Duodenal mucosa (tissue), 2 donors: ENCODE results near the gene NQO1.
A peak's percentile ranks its signal among the peaks of the same experiment; 100 is the strongest.
"Not testable (repeated sequence)": the region's sequence is repeated elsewhere in the genome, so short reads cannot be mapped to it uniquely, and the experiment has no call there.

Experiments used
- H3K27ac ChIP-seq: one replicate; pipeline ENCODE4 v1.7.0; 2013; ENCODE audit warnings: low read depth, low read length
- H3K27me3 ChIP-seq, 2 donors: one replicate each; pipeline ENCODE4 v1.7.0; 2013; ENCODE audit warnings: low read length in 2 of 2, control low read depth in 1 of 2; ENCODE audit not compliant: insufficient read depth in 2 of 2, control insufficient read depth in 1 of 2
- H3K36me3 ChIP-seq, 2 donors: one replicate each; pipeline ENCODE4 v1.7.0; 2013; ENCODE audit warnings: low read length in 2 of 2, control low read depth in 1 of 2; ENCODE audit not compliant: insufficient read depth in 2 of 2, control insufficient read depth in 1 of 2
- H3K4me1 ChIP-seq, 2 donors: one replicate each; pipeline ENCODE4 v1.7.0; 2013; ENCODE audit warnings: low read length in 2 of 2, control low read depth in 1 of 2; ENCODE audit not compliant: insufficient read depth in 2 of 2, control insufficient read depth in 1 of 2
- H3K4me3 ChIP-seq, 2 donors: one replicate each; pipeline ENCODE4 v1.7.0; 2013; ENCODE audit warnings: low read length in 2 of 2, low read depth in 1 of 2
- H3K9ac ChIP-seq, 2 donors: one replicate each; pipeline ENCODE4 v1.7.0; 2013; ENCODE audit warnings: low read length in 2 of 2, low read depth in 1 of 2
- H3K9me3 ChIP-seq, 2 donors: one replicate each; pipeline ENCODE4 v1.7.0; 2013; ENCODE audit warnings: low read length in 2 of 2, control low read depth in 1 of 2; ENCODE audit not compliant: control insufficient read depth in 1 of 2

The NQO1 gene

DNA sequence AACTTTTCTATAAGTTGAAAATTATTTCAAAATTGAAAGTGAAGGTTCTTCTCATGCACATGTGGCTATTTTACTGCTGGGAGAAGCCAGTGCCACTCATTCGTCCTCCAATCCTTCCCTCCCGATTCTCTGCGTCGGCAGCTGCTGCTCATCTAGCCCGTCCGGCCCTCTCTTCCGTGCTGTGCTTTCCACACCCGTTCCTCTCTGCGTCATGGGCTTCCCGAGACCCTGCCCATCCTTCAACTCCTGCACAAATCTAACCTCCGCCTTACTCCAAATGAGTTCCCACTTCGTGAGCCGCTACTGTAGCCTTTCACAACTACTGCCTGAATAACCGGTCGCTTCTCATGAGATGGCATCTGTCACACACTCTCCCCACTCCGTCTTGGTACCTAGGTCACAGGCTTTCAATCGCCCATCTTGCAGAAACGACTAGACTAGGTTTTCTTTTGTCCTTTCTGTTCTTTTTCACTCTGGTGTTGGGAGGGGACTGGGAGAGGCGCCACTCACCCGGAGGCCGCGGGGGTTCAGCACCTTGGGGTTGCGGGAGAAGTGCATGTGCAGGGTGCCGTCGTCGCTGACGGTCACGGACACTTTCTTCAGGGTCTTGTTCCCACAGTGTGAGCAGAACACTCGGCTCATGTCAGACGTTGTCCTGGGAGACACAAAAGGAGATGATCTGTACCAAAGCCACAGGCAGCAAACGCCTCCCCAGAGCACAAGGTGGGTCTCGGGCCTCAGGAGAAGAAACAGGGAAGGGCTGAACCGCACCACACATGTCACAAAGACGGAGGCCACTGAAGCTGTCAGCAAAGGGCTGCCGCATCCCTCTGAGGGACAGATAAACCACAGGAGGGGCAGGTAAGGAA lies 18.2 kb upstream of the NQO1 start:
- H3K4me3 ChIP-seq = no peak overlapping the region
- no peak overlapping the region for H3K9ac ChIP-seq
- H3K36me3 ChIP-seq = peaks cover 42 to 80% of the 10 kb centered on the region in 2 donors
- H3K4me1 ChIP-seq = peaks cover 12 to 13% of the 10 kb centered on the region in 2 donors
- H3K27ac ChIP-seq = no peak overlapping the region
- H3K9me3 ChIP-seq = no peaks in the 10 kb centered on the region
- H3K27me3 ChIP-seq = no peaks in the 10 kb centered on the region

DNA sequence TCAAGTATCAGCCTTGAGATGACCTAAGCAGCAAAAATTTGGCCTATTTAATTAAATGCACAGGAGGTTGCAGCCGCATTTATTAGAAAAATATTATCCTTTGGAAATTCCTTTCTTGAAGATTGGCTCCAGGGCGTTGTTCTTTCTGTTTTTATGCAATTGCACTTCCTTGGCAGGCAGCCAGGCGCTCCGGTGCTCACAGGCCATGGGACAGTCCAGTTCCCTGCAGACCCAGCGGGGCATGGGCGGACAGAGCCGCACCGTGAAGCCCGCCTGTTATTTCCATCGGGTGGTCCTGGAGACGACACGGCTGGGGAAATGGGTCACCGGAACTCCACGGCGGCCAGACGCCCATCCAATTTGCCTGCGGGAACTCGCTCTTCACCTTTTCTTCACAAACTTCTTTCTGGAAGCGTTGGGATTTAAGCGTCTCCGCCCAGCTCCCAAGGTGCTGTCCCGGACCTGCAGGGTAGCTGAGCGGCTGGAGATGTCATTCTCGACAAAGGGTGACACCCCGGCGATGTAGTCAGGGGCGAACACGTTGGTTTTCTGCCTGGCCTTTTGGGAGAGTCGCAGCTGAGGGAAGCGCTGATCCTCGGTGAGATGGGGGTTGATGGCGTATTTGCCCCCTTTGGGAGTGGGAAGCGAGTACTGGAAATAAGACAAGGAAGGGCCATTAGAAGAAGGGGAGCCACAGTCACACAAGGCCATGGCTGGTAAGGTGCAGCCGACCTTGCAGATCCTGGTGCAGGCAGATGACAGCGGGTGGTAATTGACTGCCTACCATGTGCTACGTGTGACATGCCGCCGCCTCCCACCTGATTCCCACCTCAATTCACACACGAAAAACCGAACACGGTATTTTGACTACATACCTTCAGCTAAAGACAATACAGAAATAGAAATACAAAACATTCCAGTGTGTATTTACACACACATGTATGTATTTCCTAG lies 15.9 kb upstream of the NQO1 start:
- peak overlapping the region in 1 of 2 donors; percentile 3 for H3K4me3 ChIP-seq

DNA sequence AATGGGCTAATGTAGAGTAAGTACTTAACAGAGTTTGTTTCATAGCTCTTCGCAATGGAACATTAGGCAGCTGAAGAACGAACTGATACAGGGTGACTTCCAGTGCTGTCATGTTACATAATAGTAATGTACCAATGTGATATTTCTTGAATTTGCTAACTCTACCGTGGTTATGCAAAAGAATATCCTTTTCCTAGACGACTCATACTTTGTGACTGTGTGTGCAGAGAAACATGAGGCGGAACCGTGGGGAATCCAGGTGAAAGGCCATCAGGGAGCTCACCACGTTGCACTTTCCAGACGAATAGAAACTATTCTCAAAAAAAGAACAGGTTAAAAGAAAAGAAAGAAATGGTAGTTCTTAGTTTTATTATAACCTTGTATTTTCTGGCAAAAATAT lies 15.2 kb upstream of the NQO1 start:
- Histone ChIP-seq H3K36me3 (peaks cover 30 to 60% of the 10 kb centered on the region in 2 donors), H3K27ac (no peak overlapping the region), H3K4me1 (peaks cover 12 to 13% of the 10 kb centered on the region in 2 donors), H3K9me3 (no peaks in the 10 kb centered on the region), H3K27me3 (no peaks in the 10 kb centered on the region), H3K4me3 (peak overlapping the region in 1 of 2 donors; percentile 3), H3K9ac (no peak overlapping the region)

More for the DNA sequence above, 15.9 kb upstream of the NQO1 start:
- Histone ChIP-seq H3K4me1 (peaks cover 12 to 13% of the 10 kb centered on the region in 2 donors), H3K9me3 (no peaks in the 10 kb centered on the region), H3K27ac (no peak overlapping the region), H3K27me3 (no peaks in the 10 kb centered on the region), H3K9ac (no peak overlapping the region), H3K36me3 (peaks cover 30 to 61% of the 10 kb centered on the region in 2 donors)

DNA sequence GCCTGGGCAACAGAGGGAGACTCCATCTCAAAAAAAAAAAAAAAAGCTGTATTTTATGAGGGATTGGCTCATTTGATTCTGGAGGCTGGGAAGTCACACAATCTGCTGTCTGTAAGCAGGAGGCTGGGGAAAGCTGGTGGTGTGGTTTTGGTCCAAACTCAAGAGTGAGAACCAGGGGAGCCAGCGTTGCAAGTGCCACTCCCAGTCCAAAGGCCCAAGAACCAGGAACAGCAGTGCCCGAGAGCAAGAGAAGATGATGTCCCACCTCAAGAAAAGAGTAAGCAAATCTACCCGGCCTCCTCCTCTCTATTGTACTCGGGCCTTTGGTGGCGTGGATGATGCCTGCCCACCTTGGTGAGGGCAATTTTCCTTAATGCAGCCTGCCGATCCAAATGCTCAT lies 5.7 kb upstream of the NQO1 start:
- H3K4me3 ChIP-seq = no peak overlapping the region
- H3K4me1 ChIP-seq = peaks cover 8 to 14% of the 10 kb centered on the region in 2 donors
- no peaks in the 10 kb centered on the region for H3K27me3 ChIP-seq
- no peaks in the 10 kb centered on the region for H3K36me3 ChIP-seq
- no peak overlapping the region for H3K27ac ChIP-seq
- no peaks in the 10 kb centered on the region for H3K9me3 ChIP-seq
- no peak overlapping the region for H3K9ac ChIP-seq

DNA sequence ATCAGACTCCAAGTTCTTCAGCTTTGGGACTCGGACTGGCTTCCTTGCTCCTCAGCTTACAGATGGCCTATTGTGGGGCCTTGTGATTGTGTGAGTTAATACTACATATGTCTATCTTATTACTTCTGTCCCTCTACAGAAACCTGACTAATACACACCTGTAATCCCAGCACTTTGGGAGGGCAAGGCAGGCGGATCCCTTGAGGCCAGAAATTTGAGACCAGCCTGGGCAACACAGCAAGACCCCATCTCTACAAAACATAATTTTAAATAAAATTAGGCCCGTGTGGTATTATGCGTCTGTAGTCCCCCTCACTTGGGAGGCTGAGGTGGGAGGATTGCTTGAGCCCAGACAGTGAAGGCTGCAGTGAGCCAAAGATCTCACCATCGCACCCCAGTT lies 4.9 kb upstream of the NQO1 start:
- H3K9me3 ChIP-seq, H3K36me3 ChIP-seq, H3K27ac ChIP-seq, H3K4me3 ChIP-seq, H3K27me3 ChIP-seq, H3K9ac ChIP-seq: not testable (repeated sequence)
- H3K4me1 ChIP-seq = peaks cover 15 to 17% of the 10 kb centered on the region in 2 donors

DNA sequence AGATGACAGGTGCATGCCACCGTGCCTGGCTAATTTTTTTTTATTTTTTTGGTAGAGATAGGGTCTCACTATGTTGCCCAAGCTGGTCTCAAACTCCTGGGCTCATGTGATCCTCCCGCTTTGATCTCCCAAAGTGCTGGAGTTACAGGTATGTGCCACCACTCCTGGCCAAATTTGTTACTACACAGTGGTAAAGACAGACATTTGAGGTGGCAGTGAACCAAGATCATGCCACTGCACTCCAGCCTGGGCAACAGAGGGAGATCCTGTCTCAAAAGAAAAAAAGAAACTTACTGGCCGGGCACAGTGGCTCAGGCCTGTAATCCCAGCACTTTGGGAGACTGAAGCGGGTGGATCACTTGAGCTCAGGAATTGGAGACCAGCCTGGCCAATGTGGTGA lies 2.7 kb upstream of the NQO1 start:
- H3K27ac ChIP-seq, H3K27me3 ChIP-seq, H3K4me3 ChIP-seq, H3K9ac ChIP-seq, H3K9me3 ChIP-seq, H3K36me3 ChIP-seq: not testable (repeated sequence)
- peaks cover 26 to 30% of the 10 kb centered on the region in 2 donors for H3K4me1 ChIP-seq

DNA sequence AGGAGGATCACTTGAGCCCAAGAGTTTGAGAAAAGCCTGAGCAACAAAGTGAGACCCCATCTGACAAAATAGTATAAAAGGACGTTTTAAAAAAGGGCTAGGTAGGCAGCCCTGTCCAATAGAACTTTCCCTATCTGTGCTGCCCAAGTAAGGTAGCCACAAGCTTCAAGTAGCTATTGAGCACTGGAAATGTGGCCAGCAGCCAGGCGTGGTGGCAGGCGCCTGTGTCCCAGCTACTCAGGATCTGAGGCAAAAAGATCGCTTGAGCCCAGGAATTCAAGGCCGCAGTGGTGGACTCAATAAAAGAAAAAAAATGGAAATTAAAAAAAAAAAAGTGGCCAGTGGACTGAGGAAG lies 1.5 kb upstream of the NQO1 start:
- no peaks in the 10 kb centered on the region for H3K9me3 ChIP-seq
- H3K36me3 ChIP-seq = no peaks in the 10 kb centered on the region
- H3K4me3 ChIP-seq = no peak overlapping the region
- H3K9ac ChIP-seq = no peak overlapping the region
- peaks cover 26 to 30% of the 10 kb centered on the region in 2 donors for H3K4me1 ChIP-seq
- no peak overlapping the region for H3K27ac ChIP-seq
- H3K27me3 ChIP-seq = no peaks in the 10 kb centered on the region

DNA sequence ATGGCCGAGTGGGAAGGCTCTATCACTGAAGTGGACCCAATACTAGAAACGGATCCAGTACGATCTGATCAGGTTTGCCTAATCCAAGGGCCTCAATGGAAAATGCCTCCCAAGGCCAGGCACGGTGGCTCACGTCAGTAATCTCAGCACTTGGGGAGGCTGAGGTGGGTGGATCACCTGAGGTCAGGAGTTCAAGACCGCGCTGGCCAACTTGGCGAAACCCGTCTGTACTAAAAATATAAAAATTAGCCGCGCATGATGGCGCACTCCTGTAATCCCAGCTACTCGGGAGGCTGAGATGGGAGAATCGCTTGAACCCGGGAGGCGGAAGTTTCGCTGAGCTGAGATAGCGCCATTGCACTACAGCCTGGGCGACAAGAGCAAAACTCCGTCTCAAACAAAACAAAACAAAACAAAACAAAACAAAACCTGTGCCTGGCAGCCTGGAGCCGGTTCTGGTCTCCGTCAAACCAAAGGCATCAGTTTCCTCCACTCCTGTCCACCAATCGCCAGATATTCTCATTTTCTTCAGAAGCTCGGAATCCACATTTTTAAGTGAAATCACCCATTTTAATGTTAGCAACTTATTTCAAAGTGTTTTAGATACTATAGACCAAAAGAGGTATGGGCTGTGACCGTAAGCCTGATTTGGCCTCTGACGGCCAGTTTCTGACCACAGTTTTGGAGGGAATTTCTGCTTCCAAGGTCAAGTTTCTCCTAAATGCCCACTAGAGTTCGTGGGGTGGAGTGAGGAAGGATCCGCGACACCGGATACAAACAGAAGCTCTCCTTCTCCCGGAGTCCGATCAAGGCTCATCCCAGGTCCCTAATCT lies 664 bp downstream of the NQO1 start:
- Histone ChIP-seq H3K9ac (peak overlapping the region; percentile 72 to 80), H3K27ac (peak overlapping the region; percentile 79), H3K9me3 (no peaks in the 10 kb centered on the region), H3K4me3 (peak overlapping the region; percentile 85 to 90), H3K36me3 (no peaks in the 10 kb centered on the region), H3K4me1 (peaks cover 25 to 27% of the 10 kb centered on the region in 2 donors), H3K27me3 (no peaks in the 10 kb centered on the region)

DNA sequence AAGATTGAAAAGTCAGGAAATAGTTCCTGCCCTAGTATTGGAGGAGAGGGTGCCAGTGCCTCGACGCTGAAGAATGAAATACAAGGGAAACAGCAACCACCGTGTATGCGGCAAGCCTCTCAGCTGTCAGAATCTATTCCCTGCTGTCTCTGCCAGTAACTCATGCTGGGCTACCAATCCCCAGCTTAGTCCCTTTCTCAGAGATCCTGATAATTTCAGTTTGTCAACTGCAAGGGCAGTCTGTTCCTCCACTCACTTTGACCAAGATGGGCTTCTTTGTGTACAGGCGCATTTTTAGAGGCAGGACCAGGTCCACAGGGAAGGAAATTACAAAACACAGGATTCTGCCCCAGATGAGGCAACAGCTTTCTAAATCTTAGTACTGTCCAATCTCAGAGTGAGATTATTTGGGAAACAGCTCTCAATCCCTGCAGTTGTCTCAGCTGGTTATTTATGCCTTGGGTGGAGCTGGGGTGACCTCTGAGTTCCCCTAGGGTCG lies 1.3 kb downstream of the NQO1 start:
- H3K27ac ChIP-seq = peak overlapping the region; percentile 60
- no peaks in the 10 kb centered on the region for H3K27me3 ChIP-seq
- H3K4me1 ChIP-seq = peaks cover 25 to 27% of the 10 kb centered on the region in 2 donors
- H3K36me3 ChIP-seq = no peaks in the 10 kb centered on the region
- H3K9ac ChIP-seq = peak overlapping the region; percentile 26 to 28
- peak overlapping the region; percentile 29 to 31 for H3K4me3 ChIP-seq
- H3K9me3 ChIP-seq = no peaks in the 10 kb centered on the region
